SK-N-MC (cell line): ENCODE measurements around the gene SOSTDC1.

Experiments
- EZH2 ChIP-seq: fragments of 200-600 bp; sonication (generic); IDR thresholded peaks from one replicate; pipeline ENCODE4 v1.6.1; 2017; ENCODE audit warnings: antibody characterized with exemption
- POLR2AphosphoS5 ChIP-seq: IDR thresholded peaks from 2 replicates; pipeline ENCODE4 v1.6.1; 2012; ENCODE audit warnings: mild to moderate bottlenecking, low read depth, low read length, borderline replicate concordance

DNA sequence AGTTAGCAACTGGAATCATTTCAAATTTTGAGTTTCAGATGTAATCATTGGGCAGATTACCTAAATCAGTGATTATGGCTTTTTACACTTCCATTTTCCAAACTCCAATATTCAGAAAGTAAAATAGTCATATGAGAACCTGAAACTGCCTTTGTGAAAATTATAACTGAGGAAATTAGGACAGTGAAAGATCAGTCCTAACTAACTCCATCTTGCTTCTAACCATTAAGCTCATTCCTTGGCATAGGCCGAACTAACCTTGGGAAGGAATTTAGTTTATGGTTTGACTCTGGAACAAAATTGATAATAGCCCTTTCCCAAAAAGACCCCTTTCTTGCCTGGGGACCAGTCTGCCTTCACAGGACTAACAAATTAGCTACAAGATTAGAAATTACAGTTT is 46.4 kb downstream of the SOSTDC1 start:
- TF ChIP-seq POLR2AphosphoS5 (no peak), EZH2 (no peak)
